ENCODE results near the gene TKT. TPM values are rescaled to one million over a fixed set of nuclear protein-coding genes. Genes with fewer than 3 reads are reported as not detected.

The TKT gene
- total RNA-seq, 4 donors from 2014 or later, result 468 to 962 (median 800) TPM

GRCh38 chr3:53230041-53230621 lies 25.7 kb downstream of the TKT start:
- Histone ChIP-seq H3K9me3 (no peaks in the 10 kb centered on the region), H3K27me3 (no peaks in the 10 kb centered on the region), H3K4me3 (replicated peaks in 1 of 3) (no peak overlapping the region), H3K4me1 (no peaks in the 10 kb centered on the region), H3K27ac (peak overlapping the region in 2 of 3 donors; percentile 5 to 28), H3K36me3 (peaks cover 100% of the 10 kb centered on the region in 2 donors)
- 84 to 94% methylated on average over 13 to 16 of the region's 16 CpGs for WGBS, 2 donors
- intact Hi-C loops (cut with DNase I), result no loop called here
- TF ChIP-seq CTCF (IDR thresholded peaks at IDR 0.05) (no peak), POLR2A (IDR thresholded peaks at IDR 0.05) (no peak)
- DNase-seq, result no peak

- Histone ChIP-seq H3K4me3 (replicated peaks in 1 of 3) (no peak overlapping the region), H3K27me3 (no peaks in the 10 kb centered on the region), H3K27ac (no peak overlapping the region), H3K4me1 (no peaks in the 10 kb centered on the region), H3K9me3 (no peaks in the 10 kb centered on the region), H3K36me3 (peaks cover 100% of the 10 kb centered on the region in 2 donors)
- no peak for DNase-seq
- intact Hi-C loops (cut with DNase I), result no loop called here
- 83 to 100% methylated on average over 2 of the region's 2 CpGs for WGBS, 2 donors
- TF ChIP-seq CTCF (IDR thresholded peaks at IDR 0.05) (no peak), POLR2A (IDR thresholded peaks at IDR 0.05) (no peak)
These were observed 26.2 kb downstream of the TKT start for GRCh38 chr3:53229606-53230005.

DNA sequence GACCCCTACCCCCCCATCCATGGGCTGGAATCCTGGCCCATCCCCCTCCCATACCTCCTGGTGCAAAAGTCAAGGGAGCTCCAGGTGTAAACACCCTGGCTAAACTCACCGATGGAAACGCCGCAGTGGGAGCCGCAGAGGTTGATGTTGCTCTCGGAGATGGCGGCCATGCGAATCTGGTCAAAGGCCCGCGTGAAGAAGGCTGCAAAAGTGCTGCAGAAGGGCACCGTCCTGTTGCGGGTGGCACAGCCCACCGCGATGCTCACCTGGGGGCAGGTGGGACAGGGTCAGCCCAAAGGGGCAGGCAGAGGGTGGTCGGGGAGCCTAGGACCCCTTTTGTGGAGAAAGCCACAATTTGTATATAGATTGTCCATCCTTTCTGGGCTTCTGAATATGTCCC lies 26.7 kb downstream of the TKT start:
- H3K36me3 ChIP-seq, result peaks cover 100% of the 10 kb centered on the region in 2 donors
- H3K27me3 ChIP-seq, result no peaks in the 10 kb centered on the region
- no peak overlapping the region for H3K27ac ChIP-seq
- H3K4me3 ChIP-seq (replicated peaks in 1 of 3), result no peak overlapping the region
- H3K4me1 ChIP-seq, result no peaks in the 10 kb centered on the region
- no peak for DNase-seq
- H3K9me3 ChIP-seq, result no peaks in the 10 kb centered on the region
- TF ChIP-seq CTCF (IDR thresholded peaks at IDR 0.05) (no peak), POLR2A (IDR thresholded peaks at IDR 0.05) (no peak)
- WGBS, 2 donors, result 98 to 100% methylated on average over 13 to 14 of the region's 14 CpGs
- intact Hi-C loops (cut with DNase I), result no loop called here

DNA sequence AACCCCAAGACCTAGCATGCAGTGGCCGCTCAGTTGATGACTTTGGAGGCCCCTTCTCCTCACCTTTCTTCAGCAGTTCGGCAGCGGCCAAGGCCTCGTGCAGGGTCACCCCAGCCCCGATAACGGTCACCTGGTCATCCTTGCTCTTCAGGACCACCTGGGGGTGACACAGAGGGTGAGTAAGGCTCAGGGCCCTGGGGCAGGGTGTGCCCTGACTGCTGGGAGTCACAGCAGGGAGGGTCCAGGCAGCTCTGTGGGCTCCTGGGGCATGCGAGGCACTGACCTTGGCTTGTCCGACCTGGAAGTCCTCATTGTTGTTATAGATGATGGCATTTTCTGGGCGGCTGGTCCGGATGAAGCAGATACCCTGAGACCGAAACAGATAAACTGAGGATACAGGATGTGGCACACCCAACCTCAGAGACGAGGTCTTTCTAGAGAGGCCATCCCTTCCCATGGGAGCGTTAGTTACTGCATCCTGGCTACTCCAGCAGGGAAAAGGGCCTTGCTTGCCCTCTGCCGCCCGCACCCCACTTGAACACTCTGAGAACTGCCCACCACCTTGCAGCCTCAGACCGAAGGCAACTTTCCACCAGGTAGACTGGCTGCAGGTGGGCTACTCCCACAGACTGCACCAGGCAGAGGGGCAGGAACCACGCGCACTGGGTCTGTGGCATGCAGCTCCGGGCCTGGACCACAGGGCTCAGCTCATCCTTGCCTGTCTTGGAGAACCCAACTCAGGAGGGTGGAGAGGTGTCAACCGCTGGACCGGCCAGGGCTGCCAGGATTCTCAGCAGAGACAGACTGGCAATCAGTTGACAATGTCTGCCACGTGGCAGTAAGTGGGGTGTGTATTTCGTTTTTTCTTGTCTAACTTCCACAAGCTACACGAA lies 27.6 kb downstream of the TKT start:
- WGBS, 2 donors, result 87 to 90% methylated on average over 19 to 24 of the region's 24 CpGs
- Histone ChIP-seq H3K9me3 (no peaks in the 10 kb centered on the region), H3K27me3 (no peaks in the 10 kb centered on the region), H3K4me1 (no peaks in the 10 kb centered on the region), H3K27ac (no peak overlapping the region), H3K4me3 (replicated peaks in 1 of 3) (no peak overlapping the region), H3K36me3 (peaks cover 100% of the 10 kb centered on the region in 2 donors)
- DNase-seq, result no peak
- TF ChIP-seq POLR2A (IDR thresholded peaks at IDR 0.05), result no peak
- no peak for TF ChIP-seq CTCF (IDR thresholded peaks at IDR 0.05)
- intact Hi-C loops (cut with DNase I), result no loop called here

DNA sequence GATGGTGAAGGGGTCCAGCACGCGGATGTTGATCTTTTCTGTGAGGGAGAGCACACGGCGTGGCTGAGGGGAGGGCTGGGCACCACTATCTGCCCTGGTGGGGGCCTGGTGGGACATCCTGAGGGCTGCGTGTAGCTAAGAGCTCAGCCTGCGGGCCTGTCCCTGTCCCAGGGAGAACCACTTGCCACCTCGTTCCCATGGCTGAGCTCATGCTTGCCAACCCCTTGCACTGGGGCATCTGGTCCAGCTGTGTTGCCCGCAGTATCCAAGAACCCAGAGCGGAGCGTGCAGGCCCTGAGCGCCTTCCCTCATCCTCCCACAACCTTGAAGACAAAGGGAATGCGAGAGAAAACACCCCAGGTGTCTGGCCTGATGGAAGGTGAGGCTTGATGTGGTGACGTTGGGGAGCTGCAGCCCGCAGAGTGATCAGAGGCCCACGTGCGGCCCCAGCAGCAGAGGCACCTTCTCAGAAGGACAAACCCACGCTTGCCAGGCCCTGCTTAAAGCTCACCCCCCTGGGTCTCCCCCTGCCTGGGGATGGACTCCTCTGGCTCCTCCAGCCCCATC lies 28.9 kb downstream of the TKT start:
- H3K4me3 ChIP-seq (replicated peaks in 1 of 3), result no peak overlapping the region
- no peak overlapping the region for H3K27ac ChIP-seq
- intact Hi-C loops (cut with DNase I), result no loop called here
- TF ChIP-seq POLR2A (IDR thresholded peaks at IDR 0.05), result no peak
- TF ChIP-seq CTCF (IDR thresholded peaks at IDR 0.05), result no peak
- DNase-seq, result no peak
- WGBS, 2 donors, result 95 to 96% methylated on average over 15 of the region's 17 CpGs
- no peaks in the 10 kb centered on the region for H3K27me3 ChIP-seq
- H3K4me1 ChIP-seq, result no peaks in the 10 kb centered on the region
- H3K36me3 ChIP-seq, result peaks cover 87 to 92% of the 10 kb centered on the region in 2 donors
- H3K9me3 ChIP-seq, result no peaks in the 10 kb centered on the region
